WERI-Rb-1 (cell line): Measurements from ENCODE around the gene GTF3A.

Experiments
- DNase-seq: peaks from one replicate; pipeline ENCODE4 v3.0.0-alpha.2; 2020
- H3K27ac ChIP-seq: fragments of 250-450 bp; sonication (Bioruptor Pico); 2 replicates; pipeline ENCODE4 v1.5.1; 2020; ENCODE audit warnings: mild to moderate bottlenecking, moderate library complexity
- H3K27me3 ChIP-seq: fragments of 250-450 bp; sonication (Bioruptor Pico); 2 replicates; pipeline ENCODE4 v1.5.1; 2021; ENCODE audit warnings: mild to moderate bottlenecking, low read depth, moderate library complexity; ENCODE audit not compliant: insufficient read depth, severe bottlenecking
- H3K36me3 ChIP-seq: fragments of 250-450 bp; sonication (Bioruptor Pico); 2 replicates; pipeline ENCODE4 v1.5.1; 2020; ENCODE audit warnings: mild to moderate bottlenecking, moderate library complexity
- H3K4me3 ChIP-seq: 2 replicates; pipeline ENCODE4 v1.5.1; 2011; ENCODE audit warnings: low read depth, mild to moderate bottlenecking, control low read depth, low read length
- H3K9me3 ChIP-seq: fragments of 250-450 bp; sonication (Bioruptor Pico); 2 replicates; pipeline ENCODE4 v1.5.1; 2021; ENCODE audit warnings: mild to moderate bottlenecking, moderate library complexity; ENCODE audit not compliant: severe bottlenecking
- CTCF ChIP-seq: IDR thresholded peaks from 2 replicates; pipeline ENCODE4 v1.5.1; 2011; ENCODE audit warnings: low read depth, mild to moderate bottlenecking, control low read depth, inconsistent platforms, low read length

GTF3A gene

GRCh38 chr13:27408074-27408473 lies 16.3 kb upstream of the GTF3A start:
- H3K36me3 ChIP-seq: no peaks in the 10 kb centered on the region
- H3K4me3 ChIP-seq: no peak overlapping the region
- DNase-seq: no peak
- no peak overlapping the region for H3K27ac ChIP-seq
- H3K27me3 ChIP-seq: peaks cover 98% of the 10 kb centered on the region
- no peak for TF ChIP-seq CTCF
- H3K9me3 ChIP-seq: no peaks in the 10 kb centered on the region

- peaks cover 98% of the 10 kb centered on the region for H3K27me3 ChIP-seq
- no peaks in the 10 kb centered on the region for H3K36me3 ChIP-seq
- H3K9me3 ChIP-seq: no peaks in the 10 kb centered on the region
- no peak overlapping the region for H3K4me3 ChIP-seq
- no peak overlapping the region for H3K27ac ChIP-seq
- no peak for TF ChIP-seq CTCF
- DNase-seq: no peak
These were observed 15.4 kb upstream of the GTF3A start for GRCh38 chr13:27409013-27409412.

- TF ChIP-seq CTCF: no peak
- no peaks in the 10 kb centered on the region for H3K36me3 ChIP-seq
- H3K4me3 ChIP-seq: no peak overlapping the region
- H3K27me3 ChIP-seq: peaks cover 99% of the 10 kb centered on the region
- no peaks in the 10 kb centered on the region for H3K9me3 ChIP-seq
- H3K27ac ChIP-seq: no peak overlapping the region
- no peak for DNase-seq
These were observed 13.1 kb upstream of the GTF3A start for GRCh38 chr13:27411341-27411740.

- H3K9me3 ChIP-seq: peaks cover 7% of the 10 kb centered on the region
- H3K4me3 ChIP-seq: no peak overlapping the region
- no peak for TF ChIP-seq CTCF
- no peaks in the 10 kb centered on the region for H3K36me3 ChIP-seq
- H3K27me3 ChIP-seq: peaks cover 99% of the 10 kb centered on the region
- no peak overlapping the region for H3K27ac ChIP-seq
- no peak for DNase-seq
These were observed 9.3 kb upstream of the GTF3A start for GRCh38 chr13:27415116-27415515.

GRCh38 chr13:27419328-27419727 lies 5.1 kb upstream of the GTF3A start:
- Histone ChIP-seq H3K9me3 (peaks cover 7% of the 10 kb centered on the region), H3K27me3 (peaks cover 78% of the 10 kb centered on the region), H3K36me3 (no peaks in the 10 kb centered on the region), H3K4me3 (no peak overlapping the region), H3K27ac (no peak overlapping the region)
- no peak for DNase-seq
- no peak for TF ChIP-seq CTCF

- Histone ChIP-seq H3K27me3 (peaks cover 58% of the 10 kb centered on the region), H3K9me3 (peaks cover 7% of the 10 kb centered on the region), H3K27ac (no peak overlapping the region), H3K4me3 (no peak overlapping the region), H3K36me3 (peaks cover 5% of the 10 kb centered on the region; the same call in 1 of the 2 replicates)
- DNase-seq: no peak
- TF ChIP-seq CTCF: no peak
These were observed 3.1 kb upstream of the GTF3A start for GRCh38 chr13:27421101-27421871.
